HepG2 (cell line): ENCODE data around the gene TNFRSF6B. TPM values are rescaled to one million over a fixed set of nuclear protein-coding genes. Genes with fewer than 3 reads are reported as not detected.

ENCODE experiments used
- AGO1 ChIP-seq: fragments of 200-400 bp; formaldehyde crosslinking; IDR thresholded peaks from 2 replicates; pipeline ENCODE4 v1.6.1; 2017; ENCODE audit warnings: mild to moderate bottlenecking, low read depth, low read length, moderate library complexity; ENCODE audit not compliant: poor library complexity, severe bottlenecking
- ARNT ChIP-seq: fragments of 450-650 bp; IDR thresholded peaks from 2 replicates; pipeline ENCODE4 v1.6.1; 2017
- CBX2 ChIP-seq, 2 experiments: fragments of 200-600 bp in 1 of 2; sonication (generic); formaldehyde crosslinking in 1 of 2; IDR thresholded peaks; 2 replicates each; pipeline versions ENCODE4 v1.7.0 to v1.8.1; 2018 to 2022; ENCODE audit warnings: low read depth in 2 of 2, low read length in 1 of 2, mild to moderate bottlenecking in 1 of 2, missing genetic modification reagents in 1 of 2
- FOXK2 ChIP-seq: fragments of 450-650 bp; IDR thresholded peaks from 2 replicates; pipeline ENCODE4 v1.6.1; 2016
- HNRNPL ChIP-seq: fragments of 200-400 bp; formaldehyde crosslinking; IDR thresholded peaks from 2 replicates; pipeline ENCODE4 v1.6.1; 2017; ENCODE audit warnings: mild to moderate bottlenecking, low read depth, low read length
- MTF1 ChIP-seq: sonication (generic); formaldehyde crosslinking; IDR thresholded peaks from 2 replicates; pipeline ENCODE4 v1.5.0; 2020; ENCODE audit warnings: missing genetic modification reagents
- MYNN ChIP-seq: sonication (generic); formaldehyde crosslinking; IDR thresholded peaks from 2 replicates; pipeline ENCODE4 v1.4.0; 2020; ENCODE audit warnings: mild to moderate bottlenecking, low read depth, missing genetic modification reagents
- SIX4 ChIP-seq: sonication (generic); formaldehyde crosslinking; IDR thresholded peaks from 2 replicates; pipeline ENCODE4 v1.4.0; 2020; ENCODE audit warnings: missing genetic modification reagents
- SOX13 ChIP-seq, 3 experiments: fragments of 450-650 bp in 1 of 3; sonication (generic) in 1 of 3; formaldehyde crosslinking in 1 of 3; IDR thresholded peaks in 2 of 3; conservative IDR thresholded peaks in 1 of 3; 2 replicates each; pipeline versions ENCODE4 v1.5.0 to v1.6.1; 2016 to 2020; ENCODE audit warnings: antibody characterized with exemption in 1 of 3, mild to moderate bottlenecking in 1 of 3, missing compliant biosample characterization in 1 of 3, missing genetic modification reagents in 1 of 3, moderate library complexity in 1 of 3
- SRSF1 ChIP-seq: fragments of 200-400 bp; formaldehyde crosslinking; optimal IDR thresholded peaks from 2 replicates; pipeline ENCODE3; 2017; ENCODE audit warnings: mild to moderate bottlenecking, low read depth, low read length, moderate library complexity
- ZC3H13 ChIP-seq: sonication (generic); formaldehyde crosslinking; IDR thresholded peaks from 2 replicates; pipeline ENCODE4 v1.8.1; 2023; ENCODE audit warnings: mild to moderate bottlenecking, missing genetic modification reagents, moderate library complexity
- ZNF17 ChIP-seq: sonication (generic); formaldehyde crosslinking; IDR thresholded peaks from 2 replicates; pipeline ENCODE4 v1.5.0; 2020; ENCODE audit warnings: mild to moderate bottlenecking, missing genetic modification reagents
- ZNF180 ChIP-seq: sonication (generic); formaldehyde crosslinking; IDR thresholded peaks from 2 replicates; pipeline ENCODE4 v1.4.0; 2020; ENCODE audit warnings: low read depth, missing genetic modification reagents, borderline replicate concordance
- ZNF282 ChIP-seq: fragments of 450-650 bp; IDR thresholded peaks from 2 replicates; pipeline ENCODE4 v1.6.1; 2018; ENCODE audit not compliant: partially characterized antibody
- ZNF335 ChIP-seq: sonication (generic); formaldehyde crosslinking; IDR thresholded peaks from 2 replicates; pipeline ENCODE4 v1.4.0; 2020; ENCODE audit warnings: missing genetic modification reagents
- ZNF354B ChIP-seq: sonication (generic); formaldehyde crosslinking; IDR thresholded peaks from 2 replicates; pipeline ENCODE4 v1.8.0; 2022; ENCODE audit warnings: mild to moderate bottlenecking, missing genetic modification reagents
- ZNF563 ChIP-seq: sonication (generic); formaldehyde crosslinking; IDR thresholded peaks from 2 replicates; pipeline ENCODE4 v1.8.0; 2022; ENCODE audit warnings: mild to moderate bottlenecking, moderate library complexity, missing genetic modification reagents
- ZNF576 ChIP-seq: sonication (generic); formaldehyde crosslinking; IDR thresholded peaks from 2 replicates; pipeline ENCODE4 v1.4.0; 2020; ENCODE audit warnings: mild to moderate bottlenecking, missing genetic modification reagents
- ZNF670 ChIP-seq: sonication (generic); formaldehyde crosslinking; IDR thresholded peaks from 2 replicates; pipeline ENCODE4 v1.8.0; 2022; ENCODE audit warnings: mild to moderate bottlenecking, missing genetic modification reagents, borderline replicate concordance
- ZNF674 ChIP-seq: sonication (generic); formaldehyde crosslinking; IDR thresholded peaks from 2 replicates; pipeline ENCODE4 v1.5.0; 2020; ENCODE audit warnings: low read depth, mild to moderate bottlenecking, missing genetic modification reagents
- ZNF766 ChIP-seq: sonication (generic); formaldehyde crosslinking; IDR thresholded peaks from 2 replicates; pipeline ENCODE4 v1.5.0; 2020; ENCODE audit warnings: missing genetic modification reagents, borderline replicate concordance
- ZNF768 ChIP-seq: sonication (generic); formaldehyde crosslinking; IDR thresholded peaks from 2 replicates; pipeline ENCODE4 v1.4.0; 2020; ENCODE audit warnings: missing genetic modification reagents
- ZNF792 ChIP-seq: IDR thresholded peaks from 2 replicates; pipeline ENCODE4 v1.6.1; 2016
- ZNF850 ChIP-seq: sonication (generic); formaldehyde crosslinking; conservative IDR thresholded peaks from 2 replicates; pipeline ENCODE4 v1.9.0; 2021; ENCODE audit warnings: mild to moderate bottlenecking, missing genetic modification reagents
- ZNF878 ChIP-seq: sonication (generic); formaldehyde crosslinking; IDR thresholded peaks from 2 replicates; pipeline ENCODE4 v1.8.1; 2023; ENCODE audit warnings: mild to moderate bottlenecking, missing genetic modification reagents, moderate library complexity
- polyA plus RNA-seq, 8 experiments: library from polyadenylated mRNA; depleted of rRNA in 3 of 8; stranded (reverse) in 7 of 8; unstranded in 1 of 8; fragments of >200 nt; fragmentation: Illumina TruSeq in 4 of 8; extraction: Trizol in 4 of 8; gene quantifications; 2 replicates each; pipeline versions ENCODE4 v1.2.1 to v1.2.3, GENCODE V29; 2011 to 2016; ENCODE audit warnings: low read depth in 4 of 8, missing spikeins in 1 of 8, mixed read lengths in 1 of 8; ENCODE audit not compliant: insufficient read depth in 1 of 8
- total RNA-seq, 5 experiments: library from RNA; depleted of rRNA; stranded (reverse); fragments of >200 nt; fragmentation: Illumina TruSeq; extraction: Trizol; gene quantifications; 2 replicates each; pipeline ENCODE4 v1.2.3, GENCODE V29; 2016; ENCODE audit warnings: low read depth in 1 of 5
- TF ChIP-seq, protein P1 (sequence below): fragments of 450-650 bp; IDR thresholded peaks from 2 replicates; pipeline ENCODE4 v1.6.1; 2017
- TF ChIP-seq, protein P2 (sequence below): IDR thresholded peaks from 2 replicates; pipeline ENCODE4 v1.6.1; 2016; ENCODE audit warnings: low read depth, borderline replicate concordance
- TF ChIP-seq, protein P3 (sequence below): sonication (generic); formaldehyde crosslinking; IDR thresholded peaks from 2 replicates; pipeline ENCODE4 v1.5.0; 2020; ENCODE audit warnings: missing genetic modification reagents

The TNFRSF6B gene
- total and polyA plus RNA-seq, 2 of the 13 experiments (the other 11 are each of a cell fraction or from before 2014, with no cell fraction given), result 0.24 TPM; not detected in 1

DNA sequence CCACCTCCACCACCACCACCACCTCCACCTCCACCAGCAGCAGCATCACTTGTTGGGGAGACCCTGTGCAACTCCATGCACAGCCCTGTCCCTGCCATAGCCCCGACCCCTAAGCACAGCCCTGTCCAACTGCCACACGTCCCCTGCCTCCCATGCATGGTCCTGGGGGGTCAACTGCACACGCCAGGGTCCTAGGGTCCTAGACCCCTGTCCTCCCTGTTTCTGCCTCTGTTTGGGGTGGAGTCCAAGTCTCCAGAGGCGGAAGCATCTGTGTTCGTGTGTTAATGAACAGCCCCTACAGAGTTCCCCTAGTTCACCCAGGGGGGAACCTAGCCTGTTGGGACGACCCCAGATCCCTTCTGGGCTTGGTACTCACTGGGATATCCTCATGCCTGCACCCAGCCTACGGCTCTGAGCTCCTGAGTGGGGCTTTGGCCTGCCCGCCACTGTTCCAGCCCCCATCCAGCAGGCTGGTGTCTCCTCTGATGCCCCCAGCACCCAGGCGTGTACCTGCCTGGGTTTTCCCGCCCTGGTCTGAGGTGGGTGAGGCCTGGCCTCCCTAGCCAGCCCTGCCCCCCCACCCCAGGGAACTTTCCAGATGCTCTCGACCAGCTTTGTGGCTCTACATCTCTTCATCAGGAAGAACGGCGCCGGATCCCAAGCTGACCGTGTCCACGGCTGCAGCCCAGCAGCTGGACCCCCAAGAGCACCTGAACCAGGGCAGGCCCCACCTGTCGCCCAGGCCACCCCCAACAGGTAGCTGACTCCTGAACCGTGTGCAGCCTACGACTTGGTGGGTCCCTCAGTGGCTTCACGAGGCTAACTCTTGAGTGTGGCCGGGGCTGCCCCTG, 2.5 kb upstream of the TNFRSF6B start (continued):
- no peak for TF ChIP-seq ARNT
- no peak for TF ChIP-seq HNRNPL
- TF ChIP-seq SIX4 (CRISPR knock-in tag), result no peak
- TF ChIP-seq, protein P1, sequence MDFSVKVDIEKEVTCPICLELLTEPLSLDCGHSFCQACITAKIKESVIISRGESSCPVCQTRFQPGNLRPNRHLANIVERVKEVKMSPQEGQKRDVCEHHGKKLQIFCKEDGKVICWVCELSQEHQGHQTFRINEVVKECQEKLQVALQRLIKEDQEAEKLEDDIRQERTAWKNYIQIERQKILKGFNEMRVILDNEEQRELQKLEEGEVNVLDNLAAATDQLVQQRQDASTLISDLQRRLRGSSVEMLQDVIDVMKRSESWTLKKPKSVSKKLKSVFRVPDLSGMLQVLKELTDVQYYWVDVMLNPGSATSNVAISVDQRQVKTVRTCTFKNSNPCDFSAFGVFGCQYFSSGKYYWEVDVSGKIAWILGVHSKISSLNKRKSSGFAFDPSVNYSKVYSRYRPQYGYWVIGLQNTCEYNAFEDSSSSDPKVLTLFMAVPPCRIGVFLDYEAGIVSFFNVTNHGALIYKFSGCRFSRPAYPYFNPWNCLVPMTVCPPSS, result no peak
- no peak for TF ChIP-seq MYNN (CRISPR knock-in tag)
- no peak for TF ChIP-seq SOX13 (IDR thresholded peaks at IDR 0.05)
- no peak for TF ChIP-seq SOX13 (CRISPR knock-in tag; conservative IDR thresholded peaks at IDR 0.05 in 1 of 2, IDR thresholded peaks at IDR 0.05 in 1 of 2)
- TF ChIP-seq ZNF576, result no peak
- no peak for TF ChIP-seq ZNF354B (CRISPR knock-in tag)
- TF ChIP-seq ZNF878 (CRISPR knock-in tag), result no peak
- TF ChIP-seq ZNF792 (CRISPR knock-in tag), result no peak
- TF ChIP-seq, protein P2, sequence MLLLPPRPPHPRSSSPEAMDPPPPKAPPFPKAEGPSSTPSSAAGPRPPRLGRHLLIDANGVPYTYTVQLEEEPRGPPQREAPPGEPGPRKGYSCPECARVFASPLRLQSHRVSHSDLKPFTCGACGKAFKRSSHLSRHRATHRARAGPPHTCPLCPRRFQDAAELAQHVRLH (CRISPR knock-in tag), result no peak
- no peak for TF ChIP-seq ZNF180 (CRISPR knock-in tag)
- no peak for TF ChIP-seq FOXK2
- no peak for TF ChIP-seq ZNF850 (CRISPR knock-in tag)
- no peak for TF ChIP-seq ZNF670 (CRISPR knock-in tag)
- no peak for TF ChIP-seq ZNF282
- TF ChIP-seq, protein P3, sequence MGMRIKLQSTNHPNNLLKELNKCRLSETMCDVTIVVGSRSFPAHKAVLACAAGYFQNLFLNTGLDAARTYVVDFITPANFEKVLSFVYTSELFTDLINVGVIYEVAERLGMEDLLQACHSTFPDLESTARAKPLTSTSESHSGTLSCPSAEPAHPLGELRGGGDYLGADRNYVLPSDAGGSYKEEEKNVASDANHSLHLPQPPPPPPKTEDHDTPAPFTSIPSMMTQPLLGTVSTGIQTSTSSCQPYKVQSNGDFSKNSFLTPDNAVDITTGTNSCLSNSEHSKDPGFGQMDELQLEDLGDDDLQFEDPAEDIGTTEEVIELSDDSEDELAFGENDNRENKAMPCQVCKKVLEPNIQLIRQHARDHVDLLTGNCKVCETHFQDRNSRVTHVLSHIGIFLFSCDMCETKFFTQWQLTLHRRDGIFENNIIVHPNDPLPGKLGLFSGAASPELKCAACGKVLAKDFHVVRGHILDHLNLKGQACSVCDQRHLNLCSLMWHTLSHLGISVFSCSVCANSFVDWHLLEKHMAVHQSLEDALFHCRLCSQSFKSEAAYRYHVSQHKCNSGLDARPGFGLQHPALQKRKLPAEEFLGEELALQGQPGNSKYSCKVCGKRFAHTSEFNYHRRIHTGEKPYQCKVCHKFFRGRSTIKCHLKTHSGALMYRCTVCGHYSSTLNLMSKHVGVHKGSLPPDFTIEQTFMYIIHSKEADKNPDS (CRISPR knock-in tag), result no peak
- TF ChIP-seq ZNF563 (CRISPR knock-in tag), result no peak
- no peak for TF ChIP-seq ZNF674
- no peak for TF ChIP-seq ZNF335 (CRISPR knock-in tag)
- no peak for TF ChIP-seq ZNF766 (CRISPR knock-in tag)
- TF ChIP-seq SRSF1, result no peak
- TF ChIP-seq ZC3H13 (CRISPR knock-in tag), result 0 out of 2 replicates have a peak, but pooled peaks have one; percentile 12
- TF ChIP-seq MTF1, result no peak
- TF ChIP-seq ZNF17 (CRISPR knock-in tag), result no peak
- TF ChIP-seq CBX2 (IDR thresholded peaks at IDR 0.05; ENCODE audit: low read depth, low read length), result no peak
- no peak for TF ChIP-seq CBX2 (CRISPR knock-in tag; IDR thresholded peaks at IDR 0.05; ENCODE audit: low read depth)
- peak; percentile 22; the same call in 1 of the 2 replicates for TF ChIP-seq ZNF768 (CRISPR knock-in tag)
- TF ChIP-seq AGO1, result peak; percentile 92
